NCI-H2227 (cell line): ENCODE results near the gene CEP295NL.
A peak's percentile ranks its signal among the peaks of the same experiment; 100 is the strongest.
"Not testable (repeated sequence)": the region's sequence is repeated elsewhere in the genome, so short reads cannot be mapped to it uniquely, and the experiment has no call there.

Source experiments
- DNase-seq: peaks from one replicate; lab custom pipeline; 2025; ENCODE audit not compliant: unreplicated experiment; lab: John Stamatoyannopoulos, UW

The CEP295NL gene

GRCh38 chr17:78889531-78889930 lies 13.5 kb downstream of the CEP295NL start:
- DNase-seq, result no peak

- no peak for DNase-seq
These were observed 14.0 kb downstream of the CEP295NL start for GRCh38 chr17:78888941-78889518.

DNA sequence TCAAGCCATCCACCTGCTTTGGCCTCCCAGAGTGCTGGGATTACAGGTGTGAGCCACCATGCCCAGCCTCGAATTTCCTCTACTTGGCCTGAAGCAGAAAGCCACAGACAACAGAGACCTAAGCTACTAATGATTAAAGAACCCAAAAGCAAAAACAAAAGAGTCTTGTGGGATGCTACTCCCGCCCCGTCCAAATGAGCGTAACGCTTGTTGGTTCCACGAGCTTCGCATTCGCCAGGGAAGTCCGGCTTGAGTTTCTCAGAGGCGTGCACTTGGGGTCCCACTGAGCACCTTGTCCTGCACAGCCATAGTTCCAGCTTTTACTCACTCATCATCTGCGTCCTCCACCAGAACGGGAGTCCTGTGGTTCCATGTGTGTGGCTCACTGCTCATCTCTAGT lies 16.0 kb downstream of the CEP295NL start:
- DNase-seq, result no peak

GRCh38 chr17:78885956-78886355 lies 17.0 kb downstream of the CEP295NL start:
- DNase-seq, result no peak

DNA sequence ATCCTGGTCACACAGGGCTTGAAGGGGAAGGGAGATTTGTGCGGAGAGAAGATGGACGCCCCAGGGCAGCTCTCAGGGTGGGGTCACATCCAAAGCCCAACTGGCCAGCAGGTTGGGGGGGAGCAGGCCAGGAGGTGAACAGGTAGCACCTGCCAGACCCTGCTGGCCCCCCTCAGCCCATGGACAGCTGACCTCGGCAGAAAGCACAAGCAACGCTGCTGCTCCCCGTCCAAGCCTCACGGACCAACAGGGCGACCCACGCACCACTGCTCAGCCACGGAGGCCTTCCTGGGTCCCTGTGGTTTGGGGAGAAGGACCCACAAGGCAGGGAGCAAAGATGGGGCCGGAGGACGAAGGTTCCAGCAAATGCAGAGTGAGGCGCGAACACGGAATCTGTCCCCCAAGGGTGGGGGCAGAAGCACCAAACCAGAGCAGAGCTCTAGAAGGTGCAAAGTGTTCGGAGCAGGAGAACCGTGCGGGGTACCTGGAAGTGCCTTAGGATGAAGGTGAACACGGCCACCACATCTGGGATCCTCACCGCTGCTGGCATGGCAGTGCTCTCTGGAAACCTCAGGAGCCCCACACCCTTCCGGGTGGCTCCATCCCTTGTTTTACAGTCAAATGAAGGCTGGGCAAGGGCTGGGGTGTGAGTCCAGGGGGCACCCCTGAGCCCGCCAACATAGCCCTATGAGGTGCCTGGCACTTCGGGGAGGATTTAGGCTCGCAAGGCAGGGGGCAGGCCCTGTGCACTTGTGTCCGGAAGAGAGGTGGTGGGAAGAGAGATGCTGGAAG lies 17.9 kb downstream of the CEP295NL start:
- DNase-seq, result no peak

- DNase-seq, result no peak
These were observed 18.7 kb downstream of the CEP295NL start for GRCh38 chr17:78884148-78884825.

GRCh38 chr17:78883533-78884131 lies 19.4 kb downstream of the CEP295NL start:
- peak; percentile 77 for DNase-seq

DNA sequence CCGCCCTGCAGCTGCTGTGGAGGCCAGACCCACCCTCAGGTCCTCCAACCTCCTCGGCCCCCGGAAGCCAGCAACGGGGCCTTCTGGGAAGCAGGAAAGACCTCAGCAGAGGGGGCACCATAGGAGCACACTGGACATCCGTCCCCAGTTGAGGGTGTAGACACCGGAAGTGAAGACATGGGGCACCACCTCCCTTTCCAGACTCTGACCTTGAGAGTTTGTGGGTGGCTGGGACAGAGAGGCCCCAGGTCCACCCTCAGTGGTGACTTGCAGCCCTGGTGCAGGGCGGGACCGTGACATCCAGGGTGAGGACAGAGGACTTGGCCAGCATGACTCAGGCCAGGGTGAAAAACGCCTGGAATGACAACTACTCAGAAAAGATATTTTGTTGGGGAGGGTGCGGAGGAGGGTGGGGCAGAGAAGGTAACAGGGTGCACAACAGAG lies 19.9 kb downstream of the CEP295NL start:
- no peak for DNase-seq

DNA sequence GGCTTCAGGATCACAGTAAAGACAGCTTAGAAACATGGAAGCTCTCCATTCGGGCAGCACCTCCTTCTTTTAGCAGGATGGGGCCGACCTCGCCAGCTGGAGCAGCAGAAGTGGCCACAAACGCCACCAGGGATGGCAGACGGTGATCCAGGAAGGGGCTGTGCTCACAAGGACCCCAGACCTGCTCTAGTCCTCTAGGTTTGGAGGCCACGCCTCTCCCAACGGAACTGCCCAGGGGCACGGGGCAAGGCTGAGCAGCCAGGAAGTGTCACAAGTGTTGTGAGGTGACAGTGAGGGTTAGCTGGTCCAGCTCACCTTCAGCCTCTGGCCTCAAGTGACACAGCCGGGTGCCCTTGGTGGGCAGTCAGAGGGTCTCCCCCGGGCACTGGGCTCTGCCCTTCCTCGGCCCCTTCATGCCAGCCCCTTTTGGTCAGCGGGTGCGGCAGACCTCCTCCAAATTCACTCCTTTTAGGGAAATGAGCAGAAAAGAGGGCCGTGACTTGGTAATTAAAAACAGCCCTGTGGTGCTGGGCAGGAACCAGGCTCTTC lies 20.4 kb downstream of the CEP295NL start:
- DNase-seq, result peak; percentile 13

DNA sequence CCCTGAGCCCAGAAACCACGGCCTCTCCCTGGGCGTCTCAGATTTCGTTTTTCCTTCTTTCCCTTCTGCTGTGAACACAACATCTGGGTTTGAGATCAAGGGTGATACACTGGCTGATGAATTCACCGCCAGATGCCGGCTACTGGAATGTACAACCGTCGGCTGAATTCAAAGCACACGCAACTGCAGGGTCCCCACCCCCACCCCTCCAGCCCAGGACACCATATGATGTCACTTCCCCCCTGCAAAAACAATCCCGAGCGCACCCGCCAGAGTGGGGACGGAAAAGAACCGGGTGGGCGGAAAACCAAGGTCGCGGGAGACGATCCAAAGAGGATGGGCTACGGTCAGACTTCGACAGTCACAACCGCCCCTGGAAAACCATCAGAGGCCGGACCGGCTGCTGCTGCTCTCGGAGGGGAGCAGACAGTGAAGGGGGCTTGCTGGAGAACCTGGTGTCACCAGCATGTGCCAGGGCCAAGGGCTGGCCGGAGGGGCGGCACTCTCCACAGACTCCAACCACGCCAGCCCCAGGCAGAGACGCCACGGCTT lies 23.3 kb downstream of the CEP295NL start:
- no peak for DNase-seq

DNA sequence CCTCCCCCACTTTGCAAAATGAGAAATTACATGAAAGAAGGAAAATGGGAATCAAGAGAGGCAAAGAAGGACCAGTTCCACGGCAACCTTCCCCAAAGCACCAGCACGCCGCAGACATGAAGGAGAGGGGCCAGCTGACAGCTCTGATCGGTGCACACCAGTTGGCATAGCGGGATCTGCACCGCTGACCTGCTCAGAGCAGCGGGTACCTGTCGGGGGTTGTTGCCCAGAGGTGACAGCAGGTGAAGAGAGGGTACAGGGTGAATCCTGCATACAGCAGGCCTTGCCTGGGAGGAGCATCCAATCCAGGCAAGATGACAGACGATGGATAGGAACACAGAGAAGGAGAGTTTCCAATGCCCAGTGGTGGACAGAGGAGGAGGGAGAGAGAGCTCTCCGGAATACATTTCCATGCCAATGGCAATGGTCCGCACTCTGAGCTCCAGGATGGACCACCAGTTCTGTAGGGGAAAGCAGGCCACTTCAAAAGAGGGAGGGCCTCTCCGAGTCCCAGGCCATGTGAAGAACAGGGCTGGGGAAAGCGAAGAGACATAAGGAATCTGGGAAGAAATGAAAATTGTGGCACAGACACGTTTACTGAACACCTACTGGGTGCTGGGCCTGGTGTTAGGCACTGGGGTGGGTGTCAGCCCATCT lies 24.0 kb downstream of the CEP295NL start:
- DNase-seq, result no peak

DNA sequence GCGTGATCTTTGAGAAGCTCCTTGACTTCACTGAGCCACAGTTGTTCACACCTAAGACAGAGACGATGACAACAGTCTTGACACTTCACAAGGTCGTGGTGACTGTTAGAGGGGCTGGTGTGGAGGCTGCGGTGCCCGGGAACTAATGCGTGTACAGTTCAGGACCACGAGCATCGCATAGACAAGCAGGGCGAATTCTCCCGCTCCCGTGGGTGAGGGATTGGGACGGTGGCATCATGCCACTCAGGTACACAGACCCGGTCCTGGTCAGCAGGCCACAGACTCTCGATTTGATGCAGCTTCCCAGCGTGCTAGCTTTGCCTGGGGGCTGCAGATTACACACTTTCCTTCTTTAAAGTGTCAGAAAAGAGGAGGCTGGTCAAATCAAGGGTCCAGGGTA lies 24.7 kb downstream of the CEP295NL start:
- DNase-seq, result no peak

DNA sequence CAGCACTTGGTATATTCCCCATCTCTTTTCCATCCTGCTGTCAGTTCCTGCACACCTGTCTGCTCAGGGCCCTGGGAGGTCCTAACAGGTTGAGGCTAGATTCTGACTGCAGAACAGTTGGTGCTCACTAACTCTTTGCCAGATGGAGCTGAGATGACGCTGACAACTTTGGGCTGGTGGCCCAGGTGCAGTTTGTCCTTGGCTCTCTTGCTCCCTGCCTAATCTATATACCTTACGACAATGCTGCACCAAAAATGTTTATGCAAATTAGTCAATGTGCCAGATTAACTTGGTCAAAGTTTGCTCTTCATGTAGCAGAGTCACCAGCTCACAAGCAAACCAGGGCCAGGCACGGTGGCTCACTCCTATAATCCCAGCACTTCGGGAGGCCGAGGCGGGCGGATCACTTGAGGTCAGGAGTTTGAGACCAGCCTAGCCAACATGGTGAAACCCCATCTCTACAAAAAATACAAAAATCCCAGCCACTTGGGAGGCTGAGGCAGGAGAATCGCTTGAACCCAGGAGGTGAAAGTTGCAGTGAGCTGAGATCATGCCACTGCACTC lies 26.0 kb downstream of the CEP295NL start:
- not testable (repeated sequence) for DNase-seq

- DNase-seq, result no peak
These were observed 26.9 kb downstream of the CEP295NL start for GRCh38 chr17:78876094-78876597.

GRCh38 chr17:78875363-78876093 lies 27.5 kb downstream of the CEP295NL start:
- no peak for DNase-seq

- no peak for DNase-seq
These were observed 29.3 kb downstream of the CEP295NL start for GRCh38 chr17:78873519-78874340.

DNA sequence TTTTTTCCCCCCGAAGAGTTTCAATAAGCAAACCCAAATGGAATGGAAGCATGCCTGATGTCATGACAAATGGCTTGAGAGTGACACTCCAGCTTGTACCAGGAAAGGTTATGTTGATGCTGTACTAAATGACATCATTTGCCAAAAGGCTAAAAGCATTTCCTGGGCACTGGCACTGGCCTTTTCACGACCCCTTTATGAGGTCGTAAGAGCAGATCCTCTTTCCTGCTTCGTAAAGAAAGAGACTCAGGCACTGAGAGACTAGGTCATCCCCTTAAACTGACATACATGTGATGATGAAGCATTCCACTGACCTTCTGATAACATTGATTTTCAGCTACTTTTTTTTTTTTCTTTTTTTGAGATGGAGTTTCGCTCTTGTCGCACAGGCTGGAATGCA lies 30.5 kb downstream of the CEP295NL start:
- no peak for DNase-seq

DNA sequence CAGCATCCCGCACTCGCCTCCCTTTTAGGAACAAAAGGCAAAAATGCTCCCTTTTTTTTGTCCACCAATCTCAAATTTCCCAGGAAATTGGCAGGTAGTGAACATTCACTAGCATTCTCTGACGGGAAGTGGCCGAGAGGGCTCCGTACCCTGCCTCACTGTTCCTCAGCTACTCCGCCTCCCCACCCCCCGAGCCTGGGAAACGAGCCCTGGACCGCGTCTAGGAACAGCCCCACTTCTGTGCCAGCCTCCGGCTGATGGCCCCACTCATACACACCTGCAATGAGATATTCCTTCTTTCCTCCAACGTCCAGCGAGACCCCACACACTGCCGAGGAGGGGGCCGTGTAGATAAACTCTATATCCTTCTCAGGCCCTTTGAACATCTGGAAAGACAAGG lies 32.4 kb downstream of the CEP295NL start:
- DNase-seq, result no peak

- no peak for DNase-seq
These were observed 34.6 kb downstream of the CEP295NL start for GRCh38 chr17:78868391-78868790.
